Amniotic epithelial cell (primary cell): ENCODE results near the gene LPCAT1.
"Not testable (repeated sequence)": the region's sequence is repeated elsewhere in the genome, so short reads cannot be mapped to it uniquely, and the experiment has no call there.

Experiments used
- DNase-seq: peaks from one replicate; pipeline ENCODE4 v3.0.0-alpha.2; 2010; ENCODE audit warnings: low read depth

Gene LPCAT1

GRCh38 chr5:1465117-1465516 lies 58.6 kb downstream of the LPCAT1 start:
- DNase-seq: no peak

GRCh38 chr5:1464511-1464910 lies 59.2 kb downstream of the LPCAT1 start:
- DNase-seq: no peak

- no peak for DNase-seq
These were observed 59.7 kb downstream of the LPCAT1 start for GRCh38 chr5:1464096-1464446.

- DNase-seq: no peak
These were observed 60.2 kb downstream of the LPCAT1 start for GRCh38 chr5:1463326-1464095.

GRCh38 chr5:1462358-1462757 lies 61.4 kb downstream of the LPCAT1 start:
- no peak for DNase-seq

GRCh38 chr5:1461396-1461795 lies 62.4 kb downstream of the LPCAT1 start:
- DNase-seq: no peak

- no peak for DNase-seq
These were observed 63.6 kb downstream of the LPCAT1 start for GRCh38 chr5:1460054-1460682.

- DNase-seq: not testable (repeated sequence)
These were observed 64.3 kb downstream of the LPCAT1 start for GRCh38 chr5:1459435-1459834.

- DNase-seq: not testable (repeated sequence)
These were observed 67.5 kb downstream of the LPCAT1 start for GRCh38 chr5:1456110-1456881.

- DNase-seq: no peak
These were observed 70.1 kb downstream of the LPCAT1 start for GRCh38 chr5:1453613-1454012.

GRCh38 chr5:1449081-1449630 lies 74.6 kb downstream of the LPCAT1 start:
- no peak for DNase-seq

GRCh38 chr5:1448511-1449011 lies 75.2 kb downstream of the LPCAT1 start:
- DNase-seq: no peak

- no peak for DNase-seq
These were observed 75.9 kb downstream of the LPCAT1 start for GRCh38 chr5:1447671-1448361.

GRCh38 chr5:1446602-1447343 lies 77.0 kb downstream of the LPCAT1 start:
- no peak for DNase-seq

GRCh38 chr5:1445689-1446601 lies 77.8 kb downstream of the LPCAT1 start:
- no peak for DNase-seq

- DNase-seq: peak; percentile 9
These were observed 78.5 kb downstream of the LPCAT1 start, which contains the start of gene SLC6A3 for GRCh38 chr5:1445313-1445688. TSS of gene SLC6A3 (minus strand) at chr5:1445440. CDS start at chr5:1443197, 2,243 bp downstream.

GRCh38 chr5:1444361-1445189 lies 79.2 kb downstream of the LPCAT1 start:
- no peak for DNase-seq

- DNase-seq: no peak
These were observed 79.8 kb downstream of the LPCAT1 start for GRCh38 chr5:1443991-1444360.

GRCh38 chr5:1443171-1443570 lies 80.6 kb downstream of the LPCAT1 start:
- DNase-seq: no peak
